Neuronal stem cell (in vitro differentiated cells): ENCODE data around the gene PGRMC2.

Source experiments
- DNase-seq: peaks from one replicate; pipeline ENCODE4 v3.0.0-alpha.2; 2013; ENCODE audit warnings: low spot score
- H2AFZ ChIP-seq: one replicate; pipeline ENCODE4 v1.6.1; 2013; ENCODE audit warnings: mild to moderate bottlenecking, low read length, inconsistent platforms
- H2AK5ac ChIP-seq: 2 replicates; pipeline ENCODE4 v1.6.1; 2013; ENCODE audit warnings: low read depth, mild to moderate bottlenecking, inconsistent platforms, low read length, moderate library complexity, mixed read lengths
- H2BK120ac ChIP-seq: 2 replicates; pipeline ENCODE4 v1.6.1; 2013; ENCODE audit warnings: low read depth, mild to moderate bottlenecking, inconsistent platforms, low read length, moderate library complexity, mixed read lengths
- H2BK12ac ChIP-seq: one replicate; pipeline ENCODE4 v1.6.1; 2013; ENCODE audit warnings: low read length, inconsistent platforms
- H2BK15ac ChIP-seq: 2 replicates; pipeline ENCODE4 v1.6.1; 2013; ENCODE audit warnings: mild to moderate bottlenecking, low read length, inconsistent platforms, mixed read lengths
- H2BK5ac ChIP-seq: one replicate; pipeline ENCODE4 v1.6.1; 2013; ENCODE audit warnings: inconsistent platforms, mild to moderate bottlenecking, low read length, moderate library complexity
- H3K14ac ChIP-seq: one replicate; pipeline ENCODE4 v1.6.1; 2013; ENCODE audit warnings: low read length, inconsistent platforms
- H3K18ac ChIP-seq: 2 replicates; pipeline ENCODE4 v1.6.1; 2013; ENCODE audit warnings: low read length, inconsistent platforms
- H3K23ac ChIP-seq: 2 replicates; pipeline ENCODE4 v1.6.1; 2013; ENCODE audit warnings: low read depth, mild to moderate bottlenecking, mixed read lengths, low read length, inconsistent platforms; ENCODE audit not compliant: poor library complexity
- H3K27ac ChIP-seq: replicated peaks from 3 replicates; pipeline ENCODE4 v1.5.1; 2013; ENCODE audit warnings: low read length, inconsistent platforms
- H3K27me3 ChIP-seq, 3 experiments: 2 replicates each; pipeline ENCODE4 v1.6.1; 2013; ENCODE audit warnings: low read length in 3 of 3, mild to moderate bottlenecking in 2 of 3, inconsistent platforms in 1 of 3, low read depth in 1 of 3, mixed read lengths in 1 of 3, moderate library complexity in 1 of 3; ENCODE audit not compliant: control insufficient read depth in 3 of 3, insufficient read depth in 3 of 3
- H3K36me3 ChIP-seq, 2 donors: replicated peaks in 1 of 2; 2 replicates each; pipeline ENCODE4 v1.6.1; 2013; ENCODE audit warnings: low read length in 2 of 2; ENCODE audit not compliant: control insufficient read depth in 2 of 2, insufficient read depth in 2 of 2
- H3K4ac ChIP-seq: 2 replicates; pipeline ENCODE4 v1.6.1; 2013; ENCODE audit warnings: inconsistent platforms, mild to moderate bottlenecking, low read length, moderate library complexity
- H3K4me1 ChIP-seq, 2 donors: 1 replicate in 1 of 2; 2 replicates in 1 of 2; pipeline ENCODE4 v1.6.1; 2013; ENCODE audit warnings: low read length in 2 of 2, low read depth in 1 of 2; ENCODE audit not compliant: control insufficient read depth in 2 of 2, insufficient read depth in 1 of 2
- H3K4me2 ChIP-seq: one replicate; pipeline ENCODE4 v1.6.1; 2013; ENCODE audit warnings: mild to moderate bottlenecking, low read length, inconsistent platforms; ENCODE audit not compliant: insufficient read depth, poor library complexity, severe bottlenecking
- H3K4me3 ChIP-seq, 2 donors: 2 replicates each; pipeline ENCODE4 v1.5.1; 2013; ENCODE audit warnings: low read length in 2 of 2, mild to moderate bottlenecking in 2 of 2, inconsistent platforms in 1 of 2, moderate library complexity in 1 of 2
- H3K79me1 ChIP-seq: one replicate; pipeline ENCODE4 v1.6.1; 2013; ENCODE audit warnings: low read depth, mild to moderate bottlenecking, inconsistent platforms, low read length, moderate library complexity
- H3K9ac ChIP-seq: one replicate; pipeline ENCODE4 v1.6.1; 2013; ENCODE audit warnings: mild to moderate bottlenecking, low read depth, low read length, inconsistent platforms; ENCODE audit not compliant: poor library complexity
- H3K9me3 ChIP-seq, 2 donors: replicated peaks in 1 of 2; 2 replicates each; pipeline versions ENCODE3 to v1.6.1; 2013; ENCODE audit warnings: low read length in 2 of 2, mild to moderate bottlenecking in 2 of 2, inconsistent platforms in 1 of 2, low read depth in 1 of 2, mixed read lengths in 1 of 2, moderate library complexity in 1 of 2; ENCODE audit not compliant: control insufficient read depth in 2 of 2, insufficient read depth in 1 of 2
- H4K8ac ChIP-seq: one replicate; pipeline ENCODE4 v1.6.1; 2013; ENCODE audit warnings: low read depth, mild to moderate bottlenecking, inconsistent platforms, low read length, moderate library complexity
- H4K91ac ChIP-seq: one replicate; pipeline ENCODE4 v1.6.1; 2013; ENCODE audit warnings: low read length, low read depth, mild to moderate bottlenecking, inconsistent platforms; ENCODE audit not compliant: poor library complexity
- WGBS, 2 donors: extraction: QIAGEN DNeasy Blood & Tissue Kit; methylation state at CpG; one replicate each; pipeline ENCODE4 v1.1.7; 2013; ENCODE audit warnings: missing lambda C conversion rate in 2 of 2, mixed read lengths in 1 of 2; ENCODE audit not compliant: insufficient read length in 2 of 2, insufficient replicate concordance in 1 of 2; ENCODE audit errors: extremely low coverage in 2 of 2; 5-methylcytosine and 5-hydroxymethylcytosine counted together

PGRMC2 gene

DNA sequence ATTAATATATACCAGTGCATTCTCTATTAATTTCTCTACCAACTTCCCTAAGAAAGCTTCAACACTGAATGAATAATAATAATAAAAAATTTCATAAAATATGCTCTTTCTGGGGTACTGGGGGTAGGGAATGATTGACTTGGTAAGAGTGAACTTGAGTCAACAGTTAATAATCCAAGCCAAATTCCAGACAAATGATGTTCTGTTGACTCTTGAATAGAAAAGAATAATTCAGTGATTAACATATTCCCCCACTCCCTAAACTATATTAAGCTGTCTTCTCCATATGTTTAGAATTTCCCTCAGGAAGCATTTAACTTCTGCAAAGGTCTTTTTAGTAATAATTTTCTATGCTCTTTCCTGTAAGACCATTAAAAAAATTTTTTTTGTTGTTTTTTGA is 12.3 kb downstream of the PGRMC2 start:
- H3K4ac ChIP-seq, result no peak overlapping the region
- H3K23ac ChIP-seq, result no peak overlapping the region
- H2BK5ac ChIP-seq, result no peak overlapping the region
- no peak overlapping the region for H3K4me3 ChIP-seq
- no peak overlapping the region for H2BK12ac ChIP-seq
- H3K9ac ChIP-seq, result no peak overlapping the region
- H2AK5ac ChIP-seq, result no peak overlapping the region
- no peak overlapping the region for H3K4me2 ChIP-seq
- no peak overlapping the region for H4K8ac ChIP-seq
- H3K79me1 ChIP-seq, result peaks cover 3% of the 10 kb centered on the region
- no peak overlapping the region for H2BK15ac ChIP-seq
- H3K18ac ChIP-seq, result no peak overlapping the region
- H3K36me3 ChIP-seq, result peaks cover 2 to 82% of the 10 kb centered on the region in 2 donors
- no peaks in the 10 kb centered on the region for H3K27me3 ChIP-seq
- no peak for DNase-seq
- peaks cover 0 to 3% of the 10 kb centered on the region in 2 donors for H3K9me3 ChIP-seq
- no peak overlapping the region for H4K91ac ChIP-seq
- no peak overlapping the region for H3K27ac ChIP-seq
- no peak overlapping the region for H2AFZ ChIP-seq
- H3K14ac ChIP-seq, result no peak overlapping the region
- no peak overlapping the region for H2BK120ac ChIP-seq
- H3K4me1 ChIP-seq, result no peaks in the 10 kb centered on the region

DNA sequence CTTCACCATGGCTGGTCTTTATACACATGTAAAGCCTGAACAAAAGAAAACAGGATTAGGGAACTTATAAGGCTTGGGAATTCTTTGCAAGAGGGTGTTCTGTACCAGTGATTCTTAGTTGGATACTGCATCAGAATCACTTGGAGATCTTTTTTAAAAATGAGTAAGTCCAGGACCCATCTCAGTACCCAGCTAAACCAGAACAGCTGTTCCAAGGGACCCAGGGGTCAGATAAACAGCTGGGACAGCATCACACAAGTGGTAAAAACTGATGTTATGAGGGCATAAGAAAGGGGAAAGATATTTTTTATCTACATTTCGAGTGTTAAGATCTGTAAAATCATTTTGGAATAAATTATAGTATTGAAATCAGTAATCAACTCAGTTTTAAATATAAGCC is 16.1 kb downstream of the PGRMC2 start:
- no peak overlapping the region for H2BK12ac ChIP-seq
- no peak overlapping the region for H2BK15ac ChIP-seq
- H2AFZ ChIP-seq, result no peak overlapping the region
- no peak overlapping the region for H4K91ac ChIP-seq
- H3K79me1 ChIP-seq, result peaks cover 3% of the 10 kb centered on the region
- H3K4me1 ChIP-seq, result no peaks in the 10 kb centered on the region
- H3K4me3 ChIP-seq, result no peak overlapping the region
- H3K27me3 ChIP-seq, result no peaks in the 10 kb centered on the region
- no peak overlapping the region for H3K27ac ChIP-seq
- H3K23ac ChIP-seq, result no peak overlapping the region
- no peak for DNase-seq
- H3K36me3 ChIP-seq, result peaks cover 4 to 63% of the 10 kb centered on the region in 2 donors
- no CpG with 5 or more reads among the region's 1 CpG for WGBS, 2 donors
- no peak overlapping the region for H3K14ac ChIP-seq
- H3K9me3 ChIP-seq, result no peaks in the 10 kb centered on the region
- H2BK120ac ChIP-seq, result no peak overlapping the region
- no peak overlapping the region for H3K9ac ChIP-seq
- H2BK5ac ChIP-seq, result no peak overlapping the region
- H4K8ac ChIP-seq, result no peak overlapping the region
- H2AK5ac ChIP-seq, result no peak overlapping the region
- H3K18ac ChIP-seq, result no peak overlapping the region
- H3K4me2 ChIP-seq, result no peak overlapping the region
- no peak overlapping the region for H3K4ac ChIP-seq

DNA sequence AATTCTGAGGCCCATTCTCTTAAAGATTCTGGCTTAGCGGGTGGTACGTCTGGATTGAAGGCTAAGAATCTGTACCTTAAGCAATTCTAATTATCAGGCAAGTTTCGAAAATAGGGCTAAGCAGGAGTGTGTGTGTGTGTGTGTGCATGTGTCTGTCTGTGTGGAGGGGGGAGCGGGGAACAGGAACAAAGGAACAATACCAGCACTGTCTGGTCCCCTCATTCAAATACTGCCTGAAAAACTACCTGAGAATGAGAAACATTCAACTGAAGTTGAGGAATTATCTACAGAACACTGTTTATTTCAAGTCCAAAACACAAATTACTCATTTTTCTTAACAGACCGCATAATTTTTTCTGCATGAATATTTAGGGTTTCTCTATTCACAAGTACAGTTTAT is 18.6 kb downstream of the PGRMC2 start:
- Histone ChIP-seq H3K4ac (no peak overlapping the region), H4K91ac (no peak overlapping the region), H3K9me3 (peaks cover 2 to 8% of the 10 kb centered on the region in 2 donors), H3K18ac (no peak overlapping the region), H2BK5ac (no peak overlapping the region), H4K8ac (no peak overlapping the region), H3K4me2 (no peak overlapping the region), H3K79me1 (no peaks in the 10 kb centered on the region), H2AFZ (no peak overlapping the region), H2AK5ac (no peak overlapping the region), H3K27me3 (no peaks in the 10 kb centered on the region), H3K23ac (no peak overlapping the region), H3K4me3 (no peak overlapping the region), H3K4me1 (no peaks in the 10 kb centered on the region), H2BK120ac (no peak overlapping the region), H2BK15ac (no peak overlapping the region), H3K36me3 (peaks cover 4 to 47% of the 10 kb centered on the region in 2 donors), H3K14ac (no peak overlapping the region), H3K27ac (no peak overlapping the region), H2BK12ac (no peak overlapping the region), H3K9ac (no peak overlapping the region)
- DNase-seq, result no peak
- WGBS, 2 donors, result no CpG with 5 or more reads among the region's 5 CpGs

DNA sequence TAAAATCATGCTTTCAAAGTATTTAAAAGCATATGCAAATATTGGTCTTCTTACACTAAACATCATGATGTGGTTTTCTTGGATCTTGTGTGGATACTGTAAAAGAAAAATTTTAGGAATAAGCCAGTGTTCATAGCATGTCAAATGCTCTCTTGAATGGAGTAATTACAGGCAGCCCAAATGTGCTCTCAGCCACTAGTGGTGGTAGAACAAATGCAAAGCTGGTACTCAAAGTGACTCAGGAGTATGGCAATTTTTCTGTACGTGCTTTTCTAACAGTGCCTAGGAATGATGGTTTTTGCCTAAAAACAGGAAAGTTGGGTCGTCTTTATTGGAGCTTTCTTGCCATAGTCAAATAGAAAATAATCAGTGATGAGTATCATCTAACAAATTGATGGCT is 19.9 kb downstream of the PGRMC2 start:
- WGBS, 2 donors, result no CpG with 5 or more reads among the region's 2 CpGs
- no peaks in the 10 kb centered on the region for H3K4me1 ChIP-seq
- H3K9me3 ChIP-seq, result peaks cover 2 to 8% of the 10 kb centered on the region in 2 donors
- H3K4me3 ChIP-seq, result no peak overlapping the region
- no peak overlapping the region for H2BK5ac ChIP-seq
- no peak overlapping the region for H2BK12ac ChIP-seq
- H3K27ac ChIP-seq, result no peak overlapping the region
- H3K36me3 ChIP-seq, result peaks cover 4 to 36% of the 10 kb centered on the region in 2 donors
- H2AK5ac ChIP-seq, result no peak overlapping the region
- no peak overlapping the region for H3K14ac ChIP-seq
- no peak overlapping the region for H3K18ac ChIP-seq
- H2BK120ac ChIP-seq, result no peak overlapping the region
- no peaks in the 10 kb centered on the region for H3K27me3 ChIP-seq
- no peak overlapping the region for H3K4me2 ChIP-seq
- H2AFZ ChIP-seq, result no peak overlapping the region
- no peaks in the 10 kb centered on the region for H3K79me1 ChIP-seq
- H4K8ac ChIP-seq, result no peak overlapping the region
- DNase-seq, result no peak
- H2BK15ac ChIP-seq, result no peak overlapping the region
- H3K23ac ChIP-seq, result no peak overlapping the region
- H3K9ac ChIP-seq, result no peak overlapping the region
- no peak overlapping the region for H3K4ac ChIP-seq
- no peak overlapping the region for H4K91ac ChIP-seq
